CD4-positive, alpha-beta T cell (primary cell): ENCODE measurements around the gene TREH. TPM values are rescaled to one million over a fixed set of nuclear protein-coding genes. Genes with fewer than 3 reads are reported as not detected.

Experiments
- ATAC-seq: fragments of 200-7000 bp; cut with Tn5 transposase; one replicate; pipeline ENCODE4 v1.10.0; 2022; ENCODE audit warnings: mild to moderate bottlenecking; ENCODE audit not compliant: poor library complexity
- CTCF ChIA-PET: fragments of 350-600 bp; sonication (Branson Sonifier 250); formaldehyde crosslinking; loops from one replicate; lab custom pipeline; 2021; ENCODE audit warnings: antibody characterized with exemption, inconsistent platforms; lab: Charles Lee
- POLR2A ChIA-PET: fragments of 350-600 bp; sonication (Branson Sonifier 250); formaldehyde crosslinking; loops from one replicate; lab custom pipeline; 2021; ENCODE audit warnings: antibody characterized with exemption, inconsistent platforms; lab: Charles Lee
- DNase-seq, 14 experiments: peaks; one replicate each; pipeline ENCODE4 v3.0.0-alpha.2; 2013 to 2020; ENCODE audit warnings: mixed read lengths in 2 of 14
- H3K27ac ChIP-seq, 2 donors: one replicate each; pipeline versions ENCODE4 v1.5.1 to v1.7.0; 2013; ENCODE audit warnings: low read length in 2 of 2, low read depth in 1 of 2, mild to moderate bottlenecking in 1 of 2
- H3K27me3 ChIP-seq, 2 experiments: 1 replicate in 1 of 2; 2 replicates in 1 of 2; pipeline versions ENCODE4 v1.6.1 to v1.7.0; 2013; ENCODE audit warnings: low read length in 2 of 2, control low read depth in 1 of 2, mild to moderate bottlenecking in 1 of 2, moderate library complexity in 1 of 2; ENCODE audit not compliant: insufficient read depth in 2 of 2, control insufficient read depth in 1 of 2
- H3K36me3 ChIP-seq: one replicate; pipeline ENCODE4 v1.6.1; 2013; ENCODE audit warnings: low read length, control low read depth; ENCODE audit not compliant: insufficient read depth
- H3K4me1 ChIP-seq: one replicate; pipeline ENCODE4 v1.6.1; 2013; ENCODE audit warnings: low read length, control low read depth; ENCODE audit not compliant: insufficient read depth
- H3K4me3 ChIP-seq: one replicate; pipeline ENCODE4 v1.5.1; 2013; ENCODE audit warnings: mild to moderate bottlenecking, low read length, moderate library complexity
- H3K9me3 ChIP-seq, 2 experiments: 1 replicate in 1 of 2; 2 replicates in 1 of 2; pipeline versions ENCODE4 v1.6.1 to v1.7.0; 2013; ENCODE audit warnings: low read length in 2 of 2, mild to moderate bottlenecking in 2 of 2, control low read depth in 1 of 2, moderate library complexity in 1 of 2; ENCODE audit not compliant: control insufficient read depth in 1 of 2, insufficient read depth in 1 of 2
- H3K27ac Mint-ChIP-seq: one replicate; pipeline ENCODE4 v1.8.0; 2020; ENCODE audit warnings: mixed read lengths
- H3K27me3 Mint-ChIP-seq: one replicate; pipeline ENCODE4 v1.8.0; 2021; ENCODE audit warnings: mixed read lengths
- H3K36me3 Mint-ChIP-seq: one replicate; pipeline ENCODE4 v1.8.0; 2021; ENCODE audit warnings: low read depth, mixed read lengths
- H3K4me1 Mint-ChIP-seq: one replicate; pipeline ENCODE4 v1.8.0; 2021; ENCODE audit warnings: low read depth, mixed read lengths
- H3K4me3 Mint-ChIP-seq: one replicate; pipeline ENCODE4 v1.8.0; 2020; ENCODE audit warnings: mild to moderate bottlenecking, mixed read lengths
- H3K9me3 Mint-ChIP-seq: one replicate; pipeline ENCODE4 v1.8.0; 2020; ENCODE audit warnings: mixed read lengths
- CTCF ChIP-seq: fragments of 200-600 bp; IDR thresholded peaks from one replicate; pipeline ENCODE4 v1.8.0; 2022; ENCODE audit warnings: antibody characterized with exemption, mild to moderate bottlenecking
- intact Hi-C, 2 experiments: fragments of 100-400 bp; cut with DNase I in 1 of 2; cut with micrococcal nuclease in 1 of 2; formaldehyde crosslinking; loops; one replicate each; pipeline versions ENCODE4 v1.15.1 to v1.9.0; 2023 to 2025; cut with DNase I, micrococcal nuclease
- total RNA-seq, 174 experiments: library from RNA in 2 of 174; stranded (reverse) in 2 of 174; gene quantifications; one replicate each; pipeline ENCODE4 v1.2.3 and lab custom pipeline; 2021 to 2026

Gene TREH
- total RNA-seq, 2 experiments from 2014 or later: not detected

- Mint-ChIP-seq H3K9me3 (no peaks in the 10 kb centered on the region), H3K4me1 (no peaks in the 10 kb centered on the region), H3K27ac (no peak overlapping the region), H3K36me3 (no peaks in the 10 kb centered on the region), H3K27me3 (no peaks in the 10 kb centered on the region), H3K4me3 (no peak overlapping the region)
- intact Hi-C loops: loop anchor here (1.0 to 5.0 kb wide), 5 partner anchors 63 to 513 kb away; partner anchors contain the start of gene UPK2 (in 2 of the 2)
- Histone ChIP-seq H3K4me3 (no peak overlapping the region), H3K27me3 (no peaks in the 10 kb centered on the region), H3K4me1 (peaks cover 10% of the 10 kb centered on the region), H3K27ac (no peak overlapping the region), H3K36me3 (no peaks in the 10 kb centered on the region), H3K9me3 (no peaks in the 10 kb centered on the region)
- ChIA-PET POLR2A (interaction anchor here (0.6 to 0.8 kb wide), 2 partner anchors 380 to 907 kb away, joined by 3 read pairs; no protein-coding TSS in a partner anchor), CTCF (interaction anchor here (0.9 to 1.4 kb wide), 8 partner anchors 21 to 338 kb away, joined by 3 to 4 read pairs (median 3); partner anchors contain the start of genes CENATAC and DDX6)
- no peak for ATAC-seq
- no peak for DNase-seq
- no peak for TF ChIP-seq CTCF
These were observed 19.3 kb downstream of the TREH start for GRCh38 chr11:118659953-118660680.

- ChIA-PET POLR2A (interaction anchor here (0.6 to 0.8 kb wide), 2 partner anchors 380 to 906 kb away, joined by 3 read pairs; no protein-coding TSS in a partner anchor), CTCF (interaction anchor here (0.5 to 1.4 kb wide), 14 partner anchors 20 to 339 kb away, joined by 3 to 4 read pairs (median 3); partner anchors contain the start of genes CENATAC and DDX6)
- Mint-ChIP-seq H3K36me3 (no peaks in the 10 kb centered on the region), H3K4me1 (no peaks in the 10 kb centered on the region), H3K27ac (no peak overlapping the region), H3K27me3 (no peaks in the 10 kb centered on the region), H3K4me3 (no peak overlapping the region), H3K9me3 (no peaks in the 10 kb centered on the region)
- DNase-seq (peak; percentile 80 to 91 (median 88)), ATAC-seq (peak; percentile 100)
- intact Hi-C loops: loop anchor here (1.0 to 5.0 kb wide), 5 partner anchors 62 to 512 kb away; partner anchors contain the start of gene UPK2 (in 2 of the 2)
- Histone ChIP-seq H3K36me3 (no peaks in the 10 kb centered on the region), H3K27me3 (no peaks in the 10 kb centered on the region), H3K4me1 (peaks cover 10% of the 10 kb centered on the region), H3K9me3 (no peaks in the 10 kb centered on the region), H3K27ac (no peak overlapping the region), H3K4me3 (no peak overlapping the region)
- peak; percentile 94 for TF ChIP-seq CTCF
These were observed 20.0 kb downstream of the TREH start for GRCh38 chr11:118659314-118659952.

DNA sequence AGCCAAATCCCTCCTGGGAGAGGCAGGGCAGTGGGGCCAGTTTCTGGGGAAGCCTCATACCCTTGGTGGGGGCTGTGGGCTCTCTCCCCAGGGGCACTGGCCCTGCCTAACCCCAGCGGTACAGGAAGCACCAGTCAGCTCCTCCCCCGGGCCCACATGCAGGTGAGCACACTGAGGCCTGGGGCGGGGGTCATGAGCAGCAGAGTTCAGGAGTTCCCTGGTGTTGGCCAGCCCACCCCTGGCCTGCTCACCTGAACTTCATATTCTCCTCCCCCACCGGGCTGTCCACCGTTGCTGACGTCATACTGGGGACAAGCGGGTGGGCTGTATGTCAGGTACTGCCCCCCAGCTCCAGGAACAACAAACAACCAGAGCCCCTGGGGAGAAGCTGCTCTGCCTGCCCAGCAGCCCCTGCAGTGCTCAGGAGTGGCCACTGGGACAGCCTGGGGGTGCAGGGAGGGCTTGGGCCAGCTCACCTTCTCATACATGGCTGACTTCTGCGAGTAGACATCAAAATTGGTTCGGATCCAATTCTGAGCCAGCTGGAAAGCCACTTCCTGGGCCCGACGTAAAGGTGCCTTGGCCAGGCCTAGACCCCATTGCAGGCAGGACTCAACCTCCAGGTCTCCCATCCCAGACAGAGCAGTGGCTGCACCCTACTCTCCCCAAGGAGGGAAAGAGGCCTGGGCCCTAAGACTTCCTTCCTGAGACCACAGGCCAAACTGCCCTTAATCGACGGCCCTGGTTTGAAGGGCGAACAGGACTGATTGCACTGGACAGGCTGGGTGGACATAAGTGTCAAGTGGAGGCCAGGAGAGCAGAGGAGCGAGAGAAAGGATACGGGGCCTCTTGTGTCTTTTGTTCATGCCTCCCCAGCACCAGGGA is 20.8 kb downstream of the TREH start:
- no peaks in the 10 kb centered on the region for H3K36me3 Mint-ChIP-seq

More for the DNA sequence above, 20.8 kb downstream of the TREH start:
- intact Hi-C loops: loop anchor here (1.0 to 5.0 kb wide), 5 partner anchors 61 to 511 kb away; partner anchors contain the start of gene UPK2 (in 2 of the 2)
- H3K27ac Mint-ChIP-seq: no peak overlapping the region
- DNase-seq (no peak), ATAC-seq (no peak)
- ChIA-PET CTCF (interaction anchor here (0.5 to 1.3 kb wide), 13 partner anchors 20 to 277 kb away, joined by 3 to 4 read pairs (median 3); partner anchors contain the start of gene DDX6), POLR2A (no interaction called here)
- Histone ChIP-seq H3K27me3 (no peaks in the 10 kb centered on the region), H3K9me3 (no peaks in the 10 kb centered on the region), H3K36me3 (no peaks in the 10 kb centered on the region), H3K4me3 (no peak overlapping the region), H3K27ac (no peak overlapping the region), H3K4me1 (peaks cover 10% of the 10 kb centered on the region)
- no peak for TF ChIP-seq CTCF
- H3K27me3 Mint-ChIP-seq: no peaks in the 10 kb centered on the region
- no peaks in the 10 kb centered on the region for H3K4me1 Mint-ChIP-seq
- H3K4me3 Mint-ChIP-seq: no peak overlapping the region
- H3K9me3 Mint-ChIP-seq: no peaks in the 10 kb centered on the region
